Measurements from ENCODE around the gene PPP4R2. TPM values are rescaled to one million over a fixed set of nuclear protein-coding genes. Genes with fewer than 3 reads are reported as not detected.

PPP4R2 gene
- total and polyA plus RNA-seq, 2 of the 8 experiments (the other 6 are each of a cell fraction or from before 2014, with no cell fraction given), result 11.5 to 89.9 TPM

- H3K9me3 ChIP-seq (ENCODE audit: insufficient read depth in 2 of 2, low read depth in 1 of 2, low read length in 1 of 2), result no peaks in the 10 kb centered on the region
- H3K27ac ChIP-seq (ENCODE audit: low read depth, low read length), result no peak overlapping the region
- no peak overlapping the region for H2BK15ac ChIP-seq (ENCODE audit: low read length)
- no peaks in the 10 kb centered on the region for H3K79me1 ChIP-seq (ENCODE audit: low read depth, low read length)
- no peak overlapping the region for H3K18ac ChIP-seq (ENCODE audit: extremely low read depth, low read length)
- no peak overlapping the region for H3K4me3 ChIP-seq (ENCODE audit: extremely low read depth in 1 of 4, insufficient read depth in 2 of 4, low read depth in 3 of 4, low read length in 4 of 4)
- H3K9ac ChIP-seq (replicated peaks in 1 of 4; ENCODE audit: extremely low read depth in 1 of 4, low read depth in 3 of 4, low read length in 3 of 4), result no peak overlapping the region
- 87% methylated on average over 3 of the region's 3 CpGs; no CpG with 5 or more reads in 1 of the 2 experiments for WGBS, 2 experiments (ENCODE audit: extremely low coverage in 1 of 2, insufficient coverage in 1 of 2, insufficient read length in 1 of 2, insufficient replicate concordance in 2 of 2, low coverage in 1 of 2, low lambda C conversion rate in 2 of 2, missing lambda C conversion rate in 1 of 2)
- no peak overlapping the region for H2BK12ac ChIP-seq (ENCODE audit: low read depth, low read length)
- no peaks in the 10 kb centered on the region; a peak in 2 of 7 replicates for H3K27me3 ChIP-seq (replicated peaks in 1 of 4; ENCODE audit: control insufficient read depth in 3 of 4, extremely low read depth in 1 of 4, insufficient read depth in 3 of 4, low read length in 3 of 4)
- H2AK5ac ChIP-seq (ENCODE audit: low read depth, low read length), result no peak overlapping the region
- ChIA-PET POLR2A (ENCODE audit: partially characterized antibody) (no interaction called here), CTCF (ENCODE audit: partially characterized antibody) (interaction anchor here (0.6 to 1.7 kb wide), 7 partner anchors 13 to 433 kb away, joined by 3 to 5 read pairs (median 3); no protein-coding TSS in a partner anchor)
- H3K56ac ChIP-seq (replicated peaks; ENCODE audit: insufficient read length, low read depth, low read length), result no peak overlapping the region
- no peak overlapping the region for H3K4ac ChIP-seq (replicated peaks; ENCODE audit: insufficient read length, low read depth, low read length)
- 0 out of 2 replicates have a peak overlapping the region, but pooled peaks have one; percentile 33 for H2AFZ ChIP-seq (ENCODE audit: low read length)
- H3K23ac ChIP-seq (ENCODE audit: insufficient read length), result peak overlapping the region; percentile 92
- no peaks in the 10 kb centered on the region for H3K4me1 ChIP-seq (replicated peaks in 1 of 4; ENCODE audit: control insufficient read depth in 3 of 4, insufficient read depth in 4 of 4, low read length in 3 of 4)
- H2BK120ac ChIP-seq (replicated peaks; ENCODE audit: low read depth, low read length), result no peak overlapping the region
- H4K20me1 ChIP-seq (replicated peaks in 1 of 2; ENCODE audit: control insufficient read depth in 1 of 2, insufficient read depth in 2 of 2, low read length in 2 of 2), result no peaks in the 10 kb centered on the region
- no peak overlapping the region for H3K4me2 ChIP-seq (ENCODE audit: insufficient read depth in 1 of 2, low read depth in 2 of 2, low read length in 2 of 2)
- TF ChIP-seq CBX8 (IDR thresholded peaks at IDR 0.05; ENCODE audit: borderline replicate concordance, low read depth, low read length) (no peak), KDM4A (IDR thresholded peaks at IDR 0.05; ENCODE audit: low read depth, low read length, severe bottlenecking) (no peak), CTCF (IDR thresholded peaks at IDR 0.05; ENCODE audit: control extremely low read depth in 1 of 3, insufficient read depth in 1 of 3, low read depth in 1 of 3, low read length in 3 of 3) (no peak), KDM1A (IDR thresholded peaks at IDR 0.05; ENCODE audit: borderline replicate concordance, low read length) (no peak), HDAC2 (IDR thresholded peaks at IDR 0.05; ENCODE audit: borderline replicate concordance in 1 of 2, low read depth in 2 of 2, low read length in 2 of 2) (no peak), SP2 (IDR thresholded peaks at IDR 0.05; ENCODE audit: low read length) (no peak), TEAD4 (IDR thresholded peaks at IDR 0.05; ENCODE audit: low read depth, low read length) (no peak), MAX (IDR thresholded peaks at IDR 0.05) (no peak), EP300 (IDR thresholded peaks at IDR 0.05; ENCODE audit: borderline replicate concordance in 1 of 2, low read depth in 2 of 2, low read length in 2 of 2) (no peak), BRCA1 (IDR thresholded peaks at IDR 0.05; ENCODE audit: low read depth, low read length) (no peak), BCL11A (IDR thresholded peaks at IDR 0.05; ENCODE audit: low read depth in 2 of 2, low read length in 2 of 2) (no peak)
- H4K5ac ChIP-seq (ENCODE audit: insufficient read length, low read depth, low read length), result no peak overlapping the region
- H4K8ac ChIP-seq (ENCODE audit: extremely low read depth, insufficient read depth, low read length), result no peak overlapping the region
- H2BK5ac ChIP-seq (ENCODE audit: low read depth, low read length), result no peak overlapping the region
- H3K14ac ChIP-seq (ENCODE audit: insufficient read length), result no peak overlapping the region
- H3K23me2 ChIP-seq (ENCODE audit: low read depth, low read length), result no peaks in the 10 kb centered on the region
- H2BK20ac ChIP-seq (ENCODE audit: low read length), result no peak overlapping the region
- no peak overlapping the region for H4K91ac ChIP-seq (replicated peaks; ENCODE audit: insufficient read length, low read length)
- DNase-seq (ENCODE audit: low read depth in 1 of 2, low spot score in 2 of 2) (no peak), FAIRE-seq (no peak)
- H3K36me3 ChIP-seq (ENCODE audit: control insufficient read depth in 2 of 4, insufficient read depth in 4 of 4, low read length in 3 of 4), result no peaks in the 10 kb centered on the region
- H3K79me2 ChIP-seq (ENCODE audit: control insufficient read depth in 1 of 2, insufficient read depth in 2 of 2, low read length in 2 of 2), result no peaks in the 10 kb centered on the region
Measured at GRCh38 chr3:73114711-73115110, 118.1 kb downstream of the PPP4R2 start.

All from H1 (cell line).